Coronary artery (tissue), 2 donors: ENCODE results near the gene FHIT.
"Not testable (repeated sequence)": the region's sequence is repeated elsewhere in the genome, so short reads cannot be mapped to it uniquely, and the experiment has no call there.

ENCODE experiments used
- DNase-seq: peaks from one replicate; pipeline ENCODE4 v3.0.0-alpha.2; 2017; ENCODE audit warnings: low spot score
- H3K27ac ChIP-seq, 2 donors: fragments of 200-600 bp; sonication (generic); one replicate each; pipeline ENCODE4 v1.5.1; 2016 to 2019
- H3K4me3 ChIP-seq: fragments of 200-600 bp; sonication (generic); 2 replicates; pipeline ENCODE4 v1.5.1; 2016; ENCODE audit warnings: mild to moderate bottlenecking, moderate library complexity
- CTCF ChIP-seq: fragments of 200-600 bp; sonication (generic); IDR thresholded peaks from one replicate; pipeline ENCODE4 v1.5.1; 2019; ENCODE audit warnings: antibody characterized with exemption

Gene FHIT

GRCh38 chr3:61040618-61041017, 210.6 kb downstream of the FHIT start:
- H3K27ac ChIP-seq: no peak overlapping the region
- TF ChIP-seq CTCF: no peak
- DNase-seq: no peak
- H3K4me3 ChIP-seq: no peak overlapping the region

- no peak for TF ChIP-seq CTCF
- H3K4me3 ChIP-seq: no peak overlapping the region
- no peak overlapping the region for H3K27ac ChIP-seq
These were observed 215.7 kb downstream of the FHIT start for GRCh38 chr3:61035573-61035972.

GRCh38 chr3:61032991-61033390, 218.3 kb downstream of the FHIT start:
- Histone ChIP-seq H3K27ac (no peak overlapping the region), H3K4me3 (no peak overlapping the region)
- DNase-seq: no peak
- no peak for TF ChIP-seq CTCF

More at GRCh38 chr3:61035573-61035972, 215.7 kb downstream of the FHIT start:
- no peak for DNase-seq

GRCh38 chr3:61031503-61031902, 219.7 kb downstream of the FHIT start:
- Histone ChIP-seq H3K27ac (no peak overlapping the region), H3K4me3 (no peak overlapping the region)
- DNase-seq: no peak
- TF ChIP-seq CTCF: no peak

- no peak for DNase-seq
- no peak for TF ChIP-seq CTCF
- H3K27ac ChIP-seq: no peak overlapping the region
- H3K4me3 ChIP-seq: no peak overlapping the region
These were observed 220.7 kb downstream of the FHIT start for GRCh38 chr3:61030469-61031035.

GRCh38 chr3:61029194-61029593, 222.1 kb downstream of the FHIT start:
- Histone ChIP-seq H3K4me3 (no peak overlapping the region), H3K27ac (no peak overlapping the region)
- no peak for TF ChIP-seq CTCF
- DNase-seq: no peak

- Histone ChIP-seq H3K27ac (no peak overlapping the region), H3K4me3 (no peak overlapping the region)
- TF ChIP-seq CTCF: no peak
- no peak for DNase-seq
These were observed 232.4 kb downstream of the FHIT start for GRCh38 chr3:61018807-61019206.

GRCh38 chr3:61017028-61017427, 234.2 kb downstream of the FHIT start:
- H3K27ac ChIP-seq, DNase-seq, H3K4me3 ChIP-seq: not testable (repeated sequence)
